HCT116 (cell line): ENCODE measurements around the gene SETD3.

Source experiments
- CTCF ChIP-seq, 3 experiments: fragments of 200-600 bp in 1 of 3; sonication (generic) in 1 of 3; IDR thresholded peaks in 2 of 3; conservative IDR thresholded peaks in 1 of 3; 2 replicates each; pipeline ENCODE4 v1.5.1; 2012 to 2017; ENCODE audit warnings: low read depth in 2 of 3, low read length in 2 of 3, antibody characterized with exemption in 1 of 3, borderline replicate concordance in 1 of 3, control low read depth in 1 of 3, mild to moderate bottlenecking in 1 of 3, mixed read lengths in 1 of 3, mixed run types in 1 of 3, moderate library complexity in 1 of 3; ENCODE audit not compliant: insufficient read depth in 1 of 3
- EGR1 ChIP-seq: IDR thresholded peaks from 2 replicates; pipeline ENCODE4 v1.6.1; 2012; ENCODE audit warnings: low read depth
- EZH2 ChIP-seq: fragments of 200-600 bp; sonication (generic); IDR thresholded peaks from 2 replicates; pipeline ENCODE4 v1.6.1; 2017; ENCODE audit warnings: antibody characterized with exemption, mixed run types
- EZH2phosphoT487 ChIP-seq: fragments of 200-600 bp; IDR thresholded peaks from 2 replicates; pipeline ENCODE4 v1.6.1; 2018; ENCODE audit warnings: antibody characterized with exemption, borderline replicate concordance
- POLR2A ChIP-seq: IDR thresholded peaks from 2 replicates; pipeline ENCODE4 v1.7.0; 2011; ENCODE audit warnings: borderline replicate concordance; ENCODE audit not compliant: insufficient read depth, insufficient read length; ENCODE audit errors: extremely low read depth
- POLR2AphosphoS5 ChIP-seq: IDR thresholded peaks from 2 replicates; pipeline ENCODE4 v1.6.1; 2011; ENCODE audit warnings: mild to moderate bottlenecking, low read depth, low read length, moderate library complexity
- SIN3A ChIP-seq: IDR thresholded peaks from 2 replicates; pipeline ENCODE4 v1.6.1; 2012; ENCODE audit warnings: low read depth
- SRF ChIP-seq: IDR thresholded peaks from 2 replicates; pipeline ENCODE4 v1.6.1; 2012; ENCODE audit warnings: low read depth

DNA sequence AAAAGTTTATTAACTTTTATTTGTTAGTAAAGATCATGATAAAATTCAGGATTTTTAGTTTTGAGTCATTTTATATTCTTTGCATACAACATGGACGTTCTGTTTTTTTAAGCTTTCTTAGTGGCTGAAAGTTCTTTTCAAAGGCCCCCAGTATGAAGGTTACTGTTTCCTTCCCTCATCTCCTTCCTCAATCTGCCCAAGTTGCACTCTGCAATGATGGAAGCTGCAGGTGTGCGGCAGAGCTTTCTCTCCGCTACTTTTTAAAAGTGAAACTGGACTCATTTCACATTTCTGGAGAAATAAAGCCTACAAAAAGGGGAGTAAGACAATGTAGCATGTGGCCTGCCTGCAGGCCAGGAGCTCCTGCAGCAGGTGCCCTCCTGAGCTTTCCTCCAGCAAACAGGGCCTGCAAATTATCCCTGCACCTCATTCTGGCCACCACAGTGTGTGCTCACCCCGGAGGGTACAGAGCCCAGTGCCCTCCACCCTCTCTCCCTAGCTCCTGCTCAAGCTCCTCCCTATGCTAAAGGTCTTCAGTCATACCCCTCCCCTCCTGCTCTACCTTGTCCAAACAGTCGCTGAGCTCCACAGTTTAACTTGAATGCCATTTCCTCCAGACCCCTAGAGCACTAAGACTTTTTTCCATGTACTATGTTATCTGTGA, 78.9 kb downstream of the SETD3 start:
- TF ChIP-seq EZH2, result no peak
- no peak for TF ChIP-seq EZH2phosphoT487
- TF ChIP-seq CTCF (IDR thresholded peaks at IDR 0.05 in 2 of 3, conservative IDR thresholded peaks at IDR 0.05 in 1 of 3; ENCODE audit: borderline replicate concordance in 1 of 3, insufficient read depth in 1 of 3, low read depth in 2 of 3, low read length in 2 of 3), result no peak
- no peak for TF ChIP-seq EGR1
- TF ChIP-seq POLR2A, result no peak
- TF ChIP-seq POLR2AphosphoS5, result no peak
- TF ChIP-seq SIN3A, result no peak
- TF ChIP-seq SRF, result no peak
